ENCODE measurements around the gene MYO1B. TPM values are rescaled to one million over a fixed set of nuclear protein-coding genes. Genes with fewer than 3 reads are reported as not detected.

MYO1B gene
- total RNA-seq, 1 experiment from 2014 or later = not detected

DNA sequence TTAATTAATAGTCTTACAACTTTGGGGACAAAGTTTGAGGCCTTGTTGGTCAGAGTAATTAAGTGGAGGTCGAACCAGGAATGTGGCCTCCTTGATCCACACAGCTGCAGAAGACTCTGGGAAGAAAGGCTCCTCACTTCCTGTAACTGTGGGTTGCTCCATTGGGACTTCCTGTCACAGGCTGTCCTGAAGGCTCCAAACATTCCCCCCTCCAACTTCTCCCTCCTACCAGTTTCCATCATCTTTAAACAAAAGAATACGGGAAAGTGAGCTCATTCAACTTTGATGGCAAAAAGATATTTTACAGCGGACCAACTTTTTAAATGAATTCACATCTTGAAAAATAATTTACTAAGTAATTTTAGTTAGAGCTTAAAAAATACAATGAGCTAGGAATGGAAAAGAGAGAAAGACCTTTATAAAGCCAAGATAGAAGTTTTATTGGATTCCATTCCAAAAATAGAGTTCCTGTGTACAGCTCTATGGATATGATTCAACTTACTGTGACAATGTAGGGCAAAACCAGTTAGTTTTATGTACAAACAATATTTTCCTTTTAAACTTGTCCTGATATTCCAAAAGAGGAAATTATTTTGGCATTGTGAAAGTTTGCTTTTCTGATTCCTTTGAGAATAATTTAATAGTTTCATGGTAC lies 220.7 kb downstream of the MYO1B start:
- H3K4me2 ChIP-seq (ENCODE audit: low read depth, low read length, poor library complexity, severe bottlenecking) = no peak overlapping the region
- no peak overlapping the region for H3K9ac ChIP-seq (ENCODE audit: low read length)
- DNase-seq = no peak
- H4K20me1 ChIP-seq (ENCODE audit: insufficient read depth, low read depth, low read length) = no peaks in the 10 kb centered on the region
- H3K27me3 ChIP-seq (ENCODE audit: low read length) = no peaks in the 10 kb centered on the region
- no peaks in the 10 kb centered on the region for H3K9me2 ChIP-seq (replicated peaks; ENCODE audit: insufficient read depth, low read length)
- H2AFZ ChIP-seq (ENCODE audit: low read length) = no peak overlapping the region
- no peak overlapping the region for H3K4me3 ChIP-seq (ENCODE audit: low read length)
- H3K4me1 ChIP-seq (ENCODE audit: low read length) = no peaks in the 10 kb centered on the region
- no peaks in the 10 kb centered on the region for H3K9me3 ChIP-seq (ENCODE audit: low read length)
- H3K79me2 ChIP-seq (ENCODE audit: low read length) = no peaks in the 10 kb centered on the region
- no peak overlapping the region for H3K27ac ChIP-seq (ENCODE audit: low read length)
- H3K36me3 ChIP-seq (ENCODE audit: insufficient read depth, low read length) = no peaks in the 10 kb centered on the region

DNA sequence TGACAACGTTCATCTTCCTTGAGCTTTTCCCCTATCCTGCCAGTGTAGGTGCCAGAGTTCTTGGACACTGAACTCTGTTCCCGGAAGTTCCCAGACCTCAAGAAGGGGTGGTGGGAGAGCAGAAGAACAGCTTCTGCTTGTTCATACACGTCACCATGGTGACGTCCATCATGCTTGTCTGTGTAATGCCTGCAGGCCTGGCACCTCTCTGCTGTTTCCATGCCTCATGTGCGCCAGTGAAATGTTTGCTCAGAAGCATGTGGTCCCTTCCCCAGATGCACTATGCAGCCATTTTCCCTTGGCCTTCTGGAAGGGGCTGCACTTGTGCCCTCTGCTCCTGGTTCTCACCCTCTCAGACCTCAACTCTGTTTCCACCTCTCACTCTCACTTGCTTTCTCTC lies 221.9 kb downstream of the MYO1B start:
- no peak overlapping the region for H3K27ac ChIP-seq (ENCODE audit: low read length)
- H3K4me1 ChIP-seq (ENCODE audit: low read length) = no peaks in the 10 kb centered on the region
- no peaks in the 10 kb centered on the region for H3K36me3 ChIP-seq (ENCODE audit: insufficient read depth, low read length)
- no peaks in the 10 kb centered on the region for H3K9me2 ChIP-seq (replicated peaks; ENCODE audit: insufficient read depth, low read length)
- no peak overlapping the region for H3K4me2 ChIP-seq (ENCODE audit: low read depth, low read length, poor library complexity, severe bottlenecking)
- H2AFZ ChIP-seq (ENCODE audit: low read length) = no peak overlapping the region
- no peak overlapping the region for H3K9ac ChIP-seq (ENCODE audit: low read length)
- no peaks in the 10 kb centered on the region for H3K9me3 ChIP-seq (ENCODE audit: low read length)
- H3K79me2 ChIP-seq (ENCODE audit: low read length) = no peaks in the 10 kb centered on the region
- no peak overlapping the region for H3K4me3 ChIP-seq (ENCODE audit: low read length)
- H3K27me3 ChIP-seq (ENCODE audit: low read length) = no peaks in the 10 kb centered on the region
- DNase-seq = no peak
- no peaks in the 10 kb centered on the region for H4K20me1 ChIP-seq (ENCODE audit: insufficient read depth, low read depth, low read length)

DNA sequence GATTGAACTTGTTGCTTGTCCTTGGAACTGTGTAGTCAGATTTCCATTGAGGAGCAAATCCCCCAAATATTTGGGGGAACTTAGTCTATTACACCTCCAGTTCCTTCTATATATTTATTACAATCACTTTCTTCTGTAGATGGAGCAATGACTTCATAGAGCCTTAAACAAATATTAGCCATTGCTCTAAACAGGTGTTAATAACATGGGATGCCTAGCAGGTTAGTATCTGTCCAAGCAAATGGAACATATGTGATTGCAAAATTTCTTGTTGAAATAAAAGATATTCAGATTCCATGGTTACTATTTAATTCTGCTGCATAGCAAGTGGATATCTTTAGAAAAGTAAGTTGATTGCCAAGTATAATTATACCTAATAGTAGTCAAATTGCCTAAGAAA lies 225.1 kb downstream of the MYO1B start:
- no peak overlapping the region for H3K4me3 ChIP-seq (ENCODE audit: low read length)
- no peak for DNase-seq

GRCh38 chr2:191474464-191474863 lies 229.3 kb downstream of the MYO1B start:
- no peaks in the 10 kb centered on the region for H3K79me2 ChIP-seq (ENCODE audit: low read length)
- no peak overlapping the region for H2AFZ ChIP-seq (ENCODE audit: low read length)
- H3K27me3 ChIP-seq (ENCODE audit: low read length) = no peaks in the 10 kb centered on the region
- H3K36me3 ChIP-seq (ENCODE audit: insufficient read depth, low read length) = no peaks in the 10 kb centered on the region
- no peaks in the 10 kb centered on the region for H3K9me3 ChIP-seq (ENCODE audit: low read length)
- no peak overlapping the region for H3K9ac ChIP-seq (ENCODE audit: low read length)
- no peak overlapping the region for H3K4me3 ChIP-seq (ENCODE audit: low read length)
- no peak overlapping the region for H3K4me2 ChIP-seq (ENCODE audit: low read depth, low read length, poor library complexity, severe bottlenecking)
- no peaks in the 10 kb centered on the region for H3K9me2 ChIP-seq (replicated peaks; ENCODE audit: insufficient read depth, low read length)
- no peaks in the 10 kb centered on the region for H3K4me1 ChIP-seq (ENCODE audit: low read length)
- no peaks in the 10 kb centered on the region for H4K20me1 ChIP-seq (ENCODE audit: insufficient read depth, low read depth, low read length)
- H3K27ac ChIP-seq (ENCODE audit: low read length) = no peak overlapping the region
- no peak for DNase-seq

More for the DNA sequence above, 225.1 kb downstream of the MYO1B start:
- Histone ChIP-seq H3K9me3 (ENCODE audit: low read length) (no peaks in the 10 kb centered on the region), H3K27ac (ENCODE audit: low read length) (no peak overlapping the region), H3K4me1 (ENCODE audit: low read length) (no peaks in the 10 kb centered on the region), H2AFZ (ENCODE audit: low read length) (no peak overlapping the region), H3K27me3 (ENCODE audit: low read length) (no peaks in the 10 kb centered on the region), H3K4me2 (ENCODE audit: low read depth, low read length, poor library complexity, severe bottlenecking) (no peak overlapping the region), H3K9ac (ENCODE audit: low read length) (no peak overlapping the region), H3K9me2 (replicated peaks; ENCODE audit: insufficient read depth, low read length) (no peaks in the 10 kb centered on the region), H4K20me1 (ENCODE audit: insufficient read depth, low read depth, low read length) (no peaks in the 10 kb centered on the region), H3K36me3 (ENCODE audit: insufficient read depth, low read length) (no peaks in the 10 kb centered on the region), H3K79me2 (ENCODE audit: low read length) (no peaks in the 10 kb centered on the region)

Small RNAs within 50 kb of the gene (small RNA-seq; reads per million reads assigned to genes)
- not detected for gene RNU6-1045P

Other genes starting within 250 kb of the MYO1B start
- 46.7 and 49.7 TPM in 2 replicates for gene STAT1, start 231.2 kb upstream of the MYO1B start, total RNA-seq (2014; rRNA removed; shearing (Covaris generic); ENCODE audit: low replicate concordance)
- not detected in 2 replicates for gene STAT4, start 94.4 kb upstream of the MYO1B start, total RNA-seq (2014; rRNA removed; shearing (Covaris generic); ENCODE audit: low replicate concordance)

All from Karpas-422 (cell line).